ENCODE measurements around the gene MSANTD2.

Gene MSANTD2

DNA sequence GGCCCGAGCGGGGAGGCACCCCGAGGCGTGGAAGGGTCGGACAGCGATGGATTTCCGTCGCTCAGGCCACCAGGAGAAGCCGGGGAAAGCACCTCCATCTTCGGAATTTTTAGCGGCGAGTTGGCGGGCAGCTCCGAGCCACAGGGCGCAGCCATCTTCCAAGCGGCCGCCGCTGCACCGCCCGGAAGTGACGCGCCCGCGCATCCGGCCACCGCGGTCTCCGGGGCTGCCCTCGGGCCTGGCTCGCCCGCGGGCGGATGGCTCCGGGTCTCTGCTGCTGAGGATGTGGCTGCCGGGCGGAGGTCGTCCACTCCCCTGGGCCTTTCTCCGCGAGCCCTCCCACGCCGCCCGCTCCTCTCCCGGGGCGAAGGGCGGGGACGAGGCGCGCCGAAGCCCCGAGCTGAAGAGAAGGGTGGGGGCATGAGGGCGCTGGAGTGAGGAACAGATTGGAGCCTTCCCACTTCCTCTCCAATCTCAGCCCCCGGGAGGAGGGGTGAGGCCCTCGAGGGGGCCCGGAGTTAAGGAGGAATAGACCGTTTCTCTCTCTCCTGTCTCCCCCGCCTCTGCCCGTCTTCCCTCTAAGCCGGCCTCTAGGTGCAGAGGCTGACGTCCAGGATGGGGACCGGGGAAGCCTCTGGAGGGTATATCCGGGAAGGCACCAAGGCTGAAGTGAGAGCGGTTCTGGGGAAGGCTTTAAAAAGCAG is at the start of gene MSANTD2:
TSS of gene MSANTD2 (minus strand) at position 181 of the 704 bp plus-strand sequence. CDS start at position 155, 26 bp downstream.
- DNase-seq (ENCODE audit: low spot score) = peak; percentile 62

DNA sequence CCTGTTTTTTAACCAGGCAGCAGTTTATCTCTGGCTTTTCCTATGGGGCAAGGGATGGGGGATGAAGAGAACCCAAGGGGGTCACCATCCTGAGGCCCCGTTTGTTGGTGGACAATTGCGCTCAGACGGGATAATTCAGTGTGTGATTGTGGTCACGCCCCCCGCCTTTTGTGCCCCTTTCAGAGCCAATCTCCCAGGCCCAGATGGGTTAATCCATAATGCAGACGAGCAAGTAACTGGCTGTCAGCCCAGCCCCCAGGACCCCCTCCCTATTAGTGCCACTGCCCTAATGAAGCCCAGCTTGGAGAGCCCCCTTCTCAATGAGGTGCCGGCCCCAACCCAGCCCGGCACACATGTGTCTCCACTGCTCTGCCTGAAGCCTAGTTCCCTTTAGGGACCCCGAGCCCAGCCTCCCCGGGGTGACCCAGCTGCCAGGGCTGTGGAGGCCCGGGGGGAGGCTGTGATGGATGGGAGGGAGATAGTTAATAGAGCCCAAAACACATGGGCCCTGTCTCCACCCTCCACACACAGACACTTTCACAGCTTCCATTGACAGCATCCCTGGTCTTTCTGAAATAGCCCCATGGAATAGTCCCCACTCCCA is 46.0 kb upstream of the MSANTD2 start:
- no peak for DNase-seq (ENCODE audit: low spot score)

GRCh38 chr11:124844664-124845079 is 44.5 kb upstream of the MSANTD2 start:
- no peak for DNase-seq (ENCODE audit: low spot score)

DNA sequence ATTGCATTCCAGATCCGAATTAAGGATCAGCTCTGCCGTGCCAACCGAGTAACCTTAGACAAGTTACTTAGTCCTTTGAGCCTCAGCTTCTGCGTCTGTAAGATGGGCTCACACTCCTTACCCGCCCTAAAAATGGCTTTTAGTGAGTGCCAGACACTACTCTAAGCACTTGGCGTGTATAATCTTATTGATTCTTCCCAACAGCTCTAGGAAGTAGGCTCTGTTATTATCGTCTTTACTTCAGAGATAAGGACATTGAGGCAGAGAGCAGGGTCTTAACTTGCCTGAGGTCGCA is 43.4 kb upstream of the MSANTD2 start:
- DNase-seq (ENCODE audit: low spot score) = no peak

DNA sequence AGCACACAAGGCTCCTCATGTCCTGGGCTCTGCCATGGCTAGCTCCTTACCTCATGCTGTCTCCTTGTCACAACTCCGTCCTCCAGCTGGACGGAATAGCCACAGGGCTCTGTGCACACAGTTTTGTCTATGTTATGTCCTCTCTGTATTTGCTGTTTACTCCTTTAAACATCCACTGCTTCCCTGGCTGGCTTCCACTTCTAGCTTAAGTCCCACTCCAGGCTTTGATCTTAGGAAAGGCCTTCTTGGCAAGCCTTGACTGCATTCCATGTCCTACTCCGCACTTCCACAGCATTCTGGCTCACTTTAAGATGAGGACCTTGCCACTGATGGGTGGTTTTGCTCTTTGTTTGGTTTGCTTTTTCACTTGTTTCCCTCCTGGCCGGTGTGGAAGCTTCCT is 42.1 kb upstream of the MSANTD2 start:
- no peak for DNase-seq (ENCODE audit: low spot score)

DNA sequence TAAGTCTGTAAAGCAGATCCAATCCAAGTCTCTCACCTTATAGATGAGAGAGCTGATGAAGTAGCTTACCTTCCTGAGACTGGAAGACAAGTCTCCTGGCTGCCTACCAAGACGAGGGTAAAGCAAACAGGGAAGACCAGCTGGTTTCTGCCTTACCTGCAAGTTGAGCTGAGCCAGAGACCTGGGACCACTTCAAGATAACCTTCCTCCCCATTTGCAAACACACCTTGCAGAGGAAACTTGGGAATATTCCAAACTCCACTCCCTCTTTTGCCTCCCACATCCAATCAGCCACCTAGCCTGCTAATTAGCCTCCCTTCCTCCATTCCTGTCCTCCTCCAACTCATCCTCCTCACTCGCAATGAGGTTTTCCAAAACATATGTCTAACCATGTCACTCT is 41.6 kb upstream of the MSANTD2 start:
- DNase-seq (ENCODE audit: low spot score) = no peak

- no peak for DNase-seq (ENCODE audit: low spot score)
Observed at GRCh38 chr11:124841201-124841600, 41.0 kb upstream of the MSANTD2 start.

DNA sequence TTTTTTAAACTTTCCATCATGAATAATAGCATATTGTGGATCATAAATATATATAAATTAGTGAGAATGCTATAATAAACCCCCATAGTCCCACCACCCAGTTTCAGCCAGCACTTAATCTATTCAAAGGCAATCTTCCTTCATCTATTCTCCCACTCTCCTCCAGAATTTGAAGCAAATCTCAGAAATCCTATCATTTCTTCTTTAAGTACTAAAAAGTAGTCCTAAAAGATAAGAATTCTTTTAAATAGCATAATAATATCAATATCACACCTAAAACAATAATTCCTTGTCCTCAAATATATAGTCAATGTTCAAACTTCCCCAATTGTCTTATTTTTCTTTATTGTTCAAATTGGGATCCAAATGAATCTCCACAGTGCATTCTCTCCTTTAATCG is 40.5 kb upstream of the MSANTD2 start:
- no peak for DNase-seq (ENCODE audit: low spot score)

DNA sequence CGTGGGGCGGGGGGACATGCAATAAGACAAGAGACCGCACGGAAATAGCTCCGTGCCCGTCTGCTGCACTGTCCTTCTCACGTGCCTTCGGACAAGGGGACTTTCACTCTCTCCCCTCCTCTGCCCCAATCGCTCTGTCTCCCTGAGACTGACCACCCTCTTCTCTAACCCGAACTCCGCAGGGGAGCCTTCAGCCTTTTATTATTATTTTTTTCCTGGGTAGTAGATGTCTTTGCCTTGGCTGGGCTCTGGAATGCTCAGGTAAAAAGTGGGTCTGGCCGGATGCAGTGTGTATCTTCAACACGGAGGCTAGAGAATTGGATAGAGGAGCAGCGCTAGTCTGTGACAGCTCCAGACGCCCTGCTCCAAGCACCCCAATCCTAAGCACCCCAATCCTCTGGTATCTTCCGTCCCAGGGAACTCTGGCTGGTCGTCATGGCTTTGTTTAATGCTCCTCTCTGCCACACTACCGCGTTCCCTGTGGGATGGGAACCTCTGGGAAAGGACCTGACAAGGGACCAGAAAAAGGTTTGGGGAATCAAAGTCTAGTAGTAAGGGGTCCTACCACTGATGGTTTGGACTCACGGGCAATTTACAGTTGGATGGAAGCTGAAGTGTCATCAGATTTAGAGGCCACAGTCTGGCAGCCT is 39.9 kb upstream of the MSANTD2 start:
- DNase-seq (ENCODE audit: low spot score) = no peak

DNA sequence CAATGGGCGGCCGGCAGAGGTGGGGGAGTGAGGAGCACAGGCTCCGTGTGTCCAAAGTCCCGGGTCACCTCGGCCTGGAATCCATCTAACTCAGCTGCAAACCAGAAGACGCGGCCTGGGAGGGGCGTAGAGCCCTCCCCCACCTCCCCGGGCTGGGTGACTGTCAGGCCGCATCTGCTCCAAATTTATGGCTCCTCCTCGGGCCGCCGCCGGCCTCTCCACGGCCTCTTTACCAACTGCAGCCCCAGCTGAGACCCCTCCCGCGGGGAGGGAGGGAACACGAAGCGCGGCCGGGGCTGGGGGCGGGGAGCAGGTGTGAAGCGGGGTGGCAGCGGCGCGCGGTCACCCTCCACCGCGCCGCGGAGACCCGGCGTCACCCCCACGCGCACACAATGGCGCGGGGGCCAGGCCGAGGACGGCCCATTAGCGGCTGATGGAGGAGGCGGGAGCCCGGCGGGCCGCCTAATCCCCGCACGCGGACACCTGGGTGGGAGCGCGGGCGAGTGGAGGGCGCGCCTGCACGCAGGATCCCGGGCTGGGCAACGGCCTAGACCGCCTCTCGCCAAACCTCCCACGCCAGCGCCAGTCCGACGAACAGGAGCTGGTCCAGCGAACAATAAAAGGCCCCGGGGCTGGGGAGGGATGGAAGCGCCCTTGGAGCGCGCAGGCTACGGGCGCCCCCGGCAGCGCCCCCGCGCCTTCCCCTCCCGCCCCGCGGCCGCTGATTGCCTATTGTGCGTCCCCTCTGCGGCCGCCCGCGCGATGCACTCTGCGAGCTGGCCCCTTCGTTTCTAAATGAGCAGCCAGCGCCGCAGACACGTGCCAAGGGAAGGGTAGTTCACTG is 39.1 kb upstream of the MSANTD2 start:
- no peak for DNase-seq (ENCODE audit: low spot score)

GRCh38 chr11:124838805-124839127 is 38.6 kb upstream of the MSANTD2 start:
- DNase-seq (ENCODE audit: low spot score) = no peak

- no peak for DNase-seq (ENCODE audit: low spot score)
Observed at GRCh38 chr11:124837491-124837856, 37.3 kb upstream of the MSANTD2 start.

GRCh38 chr11:124835918-124836317 is 35.7 kb upstream of the MSANTD2 start:
- no peak for DNase-seq (ENCODE audit: low spot score)

GRCh38 chr11:124834526-124835180 is 34.4 kb upstream of the MSANTD2 start:
- no peak for DNase-seq (ENCODE audit: low spot score)

DNA sequence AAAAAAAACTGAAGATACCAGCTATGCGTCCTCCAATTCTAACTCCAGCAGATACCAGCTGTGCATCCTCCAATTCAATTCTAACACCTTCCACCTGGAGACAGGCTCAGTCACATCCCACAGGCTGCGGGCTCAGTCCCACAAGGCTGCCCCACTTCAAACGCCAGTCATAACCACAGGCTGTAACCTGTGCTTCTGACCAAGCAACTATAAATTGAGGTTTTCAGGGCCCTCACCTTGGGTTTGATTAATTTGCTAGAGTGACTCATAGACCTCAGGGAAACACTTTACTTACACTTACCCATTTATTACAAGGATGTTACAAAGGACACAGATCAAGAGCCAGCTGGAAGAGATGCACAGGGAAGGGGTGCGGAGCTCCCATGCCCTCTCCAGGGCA is 32.4 kb upstream of the MSANTD2 start:
- DNase-seq (ENCODE audit: low spot score) = no peak

GRCh38 chr11:124831897-124832296 is 31.7 kb upstream of the MSANTD2 start:
- no peak for DNase-seq (ENCODE audit: low spot score)

DNA sequence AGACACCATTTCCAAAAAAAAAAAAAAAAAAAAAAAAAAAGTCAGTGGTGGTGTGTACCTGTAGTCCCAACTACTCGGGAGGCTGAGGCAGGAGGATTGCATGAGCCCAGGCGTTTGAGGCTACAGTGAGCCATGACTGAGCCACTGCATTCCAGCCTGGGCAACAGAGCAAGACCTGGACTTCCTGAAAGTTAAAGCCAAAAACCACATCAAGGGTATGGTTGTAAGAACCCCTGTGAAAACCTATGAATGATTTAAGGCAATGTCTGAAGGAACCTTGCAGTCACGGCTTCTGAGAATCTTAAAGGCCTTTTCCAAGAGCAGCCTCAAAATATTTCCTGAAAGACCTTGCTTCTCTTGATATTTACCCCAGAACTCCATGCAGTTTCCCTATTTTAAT is 30.5 kb upstream of the MSANTD2 start:
- DNase-seq (ENCODE audit: low spot score) = no peak

- no peak for DNase-seq (ENCODE audit: low spot score)
Observed at GRCh38 chr11:124829986-124830385, 29.8 kb upstream of the MSANTD2 start.

DNA sequence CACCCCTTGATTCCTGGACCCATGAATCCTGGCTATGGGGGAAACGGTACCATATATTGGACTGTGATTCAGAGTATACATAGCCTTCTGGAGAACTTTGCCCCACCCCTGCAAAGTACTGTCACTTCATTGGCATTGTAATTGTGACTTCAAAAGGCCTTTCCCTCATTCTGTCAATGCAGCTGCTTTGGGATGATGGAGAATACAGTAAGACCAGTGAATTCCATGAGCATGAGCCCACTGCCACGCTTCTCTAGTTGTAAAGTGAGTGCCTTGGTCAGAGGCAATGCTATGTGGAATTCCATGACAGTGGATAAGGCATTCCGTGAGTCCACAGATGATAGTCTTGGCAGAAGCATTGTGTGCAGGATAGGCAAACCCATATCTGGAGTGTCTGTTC is 25.7 kb upstream of the MSANTD2 start:
- no peak for DNase-seq (ENCODE audit: low spot score)

DNA sequence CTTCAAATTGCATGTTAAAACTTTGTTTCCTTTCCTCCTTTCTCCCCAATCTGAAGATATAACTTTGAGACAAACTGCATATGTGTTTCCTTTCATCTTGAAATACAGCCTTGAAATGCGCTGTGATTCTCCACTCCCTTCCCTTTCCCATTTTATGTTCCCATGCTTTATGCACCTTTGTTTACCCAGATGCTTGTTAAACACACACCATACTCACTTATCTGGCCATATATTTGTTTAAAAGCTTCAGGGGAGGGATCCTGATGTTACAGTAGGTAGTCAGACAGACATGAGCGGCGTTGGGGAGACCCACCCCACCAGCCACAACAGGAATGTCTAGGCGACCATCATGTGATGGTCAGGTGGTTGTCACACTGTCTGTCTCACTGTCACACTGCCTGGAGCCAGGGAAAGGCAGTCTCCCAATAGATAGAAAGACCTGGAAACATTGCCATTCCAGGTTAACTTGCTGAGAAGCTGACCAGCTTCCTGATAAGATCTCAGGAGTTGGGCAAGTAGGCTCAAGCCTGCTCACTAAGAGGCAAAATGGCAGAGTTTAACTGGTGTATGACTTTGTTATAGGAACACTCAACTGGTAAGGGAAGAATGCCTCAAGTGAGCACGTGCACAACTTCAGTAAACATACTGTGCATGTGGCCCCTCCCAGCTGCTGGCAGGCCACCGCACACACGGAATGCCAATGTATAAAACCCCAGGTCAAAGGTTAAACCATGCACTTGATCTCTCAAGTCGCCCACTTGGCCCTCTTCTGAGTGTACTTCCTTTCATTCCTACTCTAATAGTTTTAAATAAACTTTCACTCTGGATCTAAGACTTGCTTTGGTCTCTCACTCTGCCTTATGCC is 23.5 kb upstream of the MSANTD2 start:
- no peak for DNase-seq (ENCODE audit: low spot score)

DNA sequence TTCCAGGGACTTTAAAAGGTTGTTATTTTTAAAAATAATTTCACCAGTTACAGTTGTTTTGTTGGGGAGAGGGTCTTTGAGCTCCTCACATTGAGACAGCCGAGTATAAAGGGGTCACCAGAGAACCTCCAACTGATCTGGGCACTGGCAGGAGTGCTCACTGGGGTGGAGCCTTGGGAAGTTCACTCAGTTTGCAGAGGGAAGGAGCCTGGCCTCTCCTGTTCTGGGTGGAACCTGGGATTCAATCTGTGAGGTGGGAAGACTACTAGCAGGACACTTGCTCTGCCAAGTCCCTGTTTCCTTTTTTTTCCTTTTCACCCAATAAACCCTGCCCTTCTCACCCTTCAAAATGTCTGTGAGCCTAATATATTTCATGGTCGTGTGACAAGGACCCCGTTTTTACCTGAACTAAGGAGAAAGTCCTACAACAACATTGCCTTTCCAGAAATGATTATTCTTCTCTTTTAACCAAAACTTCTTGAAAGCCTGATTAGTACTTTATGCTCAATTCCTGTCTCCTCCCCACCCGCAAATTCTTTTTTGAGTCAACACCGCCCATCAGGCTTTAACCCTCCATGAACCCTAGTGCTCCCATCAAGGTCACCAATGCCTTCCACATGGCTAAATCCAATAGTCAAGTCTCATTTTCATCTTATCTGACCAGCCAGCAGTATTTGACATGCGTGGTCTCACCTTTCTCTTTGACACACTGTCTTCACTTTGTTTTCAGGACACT is 22.0 kb upstream of the MSANTD2 start:
- DNase-seq (ENCODE audit: low spot score) = no peak

Measured in HuH-7.5 (cell line).